ENCODE results near the gene OR11G2.
"Not testable (repeated sequence)": the region's sequence is repeated elsewhere in the genome, so short reads cannot be mapped to it uniquely, and the experiment has no call there.

OR11G2 gene, protein sequence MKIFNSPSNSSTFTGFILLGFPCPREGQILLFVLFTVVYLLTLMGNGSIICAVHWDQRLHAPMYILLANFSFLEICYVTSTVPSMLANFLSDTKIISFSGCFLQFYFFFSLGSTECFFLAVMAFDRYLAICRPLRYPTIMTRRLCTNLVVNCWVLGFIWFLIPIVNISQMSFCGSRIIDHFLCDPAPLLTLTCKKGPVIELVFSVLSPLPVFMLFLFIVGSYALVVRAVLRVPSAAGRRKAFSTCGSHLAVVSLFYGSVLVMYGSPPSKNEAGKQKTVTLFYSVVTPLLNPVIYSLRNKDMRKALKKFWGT

DNA sequence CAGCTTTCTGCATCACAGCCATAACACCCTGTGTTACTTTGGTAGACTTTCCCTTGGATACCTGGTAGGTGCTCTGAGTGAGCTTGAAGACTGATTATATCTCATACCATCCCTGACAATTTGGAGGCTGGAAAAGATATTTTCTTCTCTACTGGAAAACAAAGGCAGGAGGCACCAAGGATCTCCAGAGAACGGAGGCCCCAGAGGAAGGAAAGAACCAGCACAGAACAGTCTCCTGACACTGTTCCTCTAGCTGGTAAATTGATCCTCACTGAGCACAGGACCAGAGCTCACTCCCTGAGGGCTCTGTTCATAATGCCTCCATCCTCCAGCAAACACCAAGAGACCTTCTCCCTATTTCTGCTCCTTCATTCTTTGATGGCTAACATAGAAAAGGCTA, at the start of gene OR11G2:
OR11G2 (plus strand) TSS at position 301 of the 400 bp plus-strand sequence. CDS start 6,542 bp downstream, outside the sequence.
- DNase-seq, result no peak

DNA sequence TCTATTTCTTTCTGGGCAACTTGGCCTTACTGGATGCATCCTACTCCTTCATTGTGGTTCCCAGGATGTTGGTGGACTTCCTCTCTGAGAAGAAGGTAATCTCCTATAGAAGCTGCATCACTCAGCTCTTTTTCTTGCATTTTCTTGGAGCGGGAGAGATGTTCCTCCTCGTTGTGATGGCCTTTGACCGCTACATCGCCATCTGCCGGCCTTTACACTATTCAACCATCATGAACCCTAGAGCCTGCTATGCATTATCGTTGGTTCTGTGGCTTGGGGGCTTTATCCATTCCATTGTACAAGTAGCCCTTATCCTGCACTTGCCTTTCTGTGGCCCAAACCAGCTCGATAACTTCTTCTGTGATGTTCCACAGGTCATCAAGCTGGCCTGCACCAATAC, 46.8 kb upstream of the OR11G2 start:
- DNase-seq, result no peak

DNA sequence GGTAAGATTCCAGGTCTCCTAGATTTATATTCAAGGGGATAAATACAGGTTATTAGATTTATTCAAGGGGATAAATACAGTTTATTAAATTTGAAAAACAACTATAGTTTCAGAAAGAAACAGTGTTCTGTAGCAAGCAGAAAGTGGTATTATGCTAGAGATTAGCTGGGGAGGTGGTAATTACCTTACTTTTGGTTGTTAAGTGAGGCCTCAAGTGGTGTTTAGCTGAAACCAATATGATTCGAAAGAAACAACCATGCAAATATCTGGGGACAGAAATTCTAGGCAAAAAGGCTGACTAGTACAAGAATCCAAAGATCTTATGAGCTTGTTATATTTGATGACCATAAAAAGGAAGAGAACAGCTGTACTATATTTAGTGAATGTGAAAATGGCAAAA, 45.9 kb upstream of the OR11G2 start:
- no peak for DNase-seq

DNA sequence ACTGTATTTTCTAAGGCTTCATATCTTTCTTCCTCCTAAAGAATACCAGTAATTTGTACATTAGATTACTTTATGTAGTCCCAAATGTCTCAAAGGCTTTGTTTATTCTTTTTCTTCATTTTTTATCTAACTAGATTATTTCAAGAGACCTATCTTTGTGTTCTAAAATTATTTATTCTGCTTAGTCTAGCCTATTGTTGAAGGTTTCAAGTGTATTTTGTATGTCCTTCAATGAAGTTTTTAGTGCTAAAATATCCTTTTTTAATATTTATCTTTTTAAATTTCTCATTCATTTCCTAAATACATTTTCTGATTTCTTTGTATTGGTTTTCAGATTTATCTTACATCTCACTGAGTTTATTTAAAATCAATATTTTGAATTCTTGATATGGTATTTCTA, 26.2 kb upstream of the OR11G2 start:
- DNase-seq, result no peak

DNA sequence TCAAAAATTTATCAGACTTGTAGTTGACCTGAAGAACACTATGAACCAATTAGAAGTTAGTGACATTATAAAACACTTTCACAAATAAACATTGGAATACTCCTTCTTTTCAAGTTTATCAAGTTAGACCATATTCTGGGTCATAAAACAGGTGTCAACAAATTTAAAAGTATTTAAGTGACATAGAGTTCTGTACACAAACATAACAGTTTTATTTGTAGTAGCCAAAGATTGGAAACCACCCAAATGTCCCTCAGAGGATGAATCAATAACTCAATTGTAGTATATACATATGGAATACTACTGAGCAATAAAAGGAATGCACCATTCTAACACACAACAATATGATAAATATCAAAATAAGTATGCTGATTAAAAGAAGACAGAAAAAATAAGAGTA, 23.6 kb upstream of the OR11G2 start:
- DNase-seq, result no peak

DNA sequence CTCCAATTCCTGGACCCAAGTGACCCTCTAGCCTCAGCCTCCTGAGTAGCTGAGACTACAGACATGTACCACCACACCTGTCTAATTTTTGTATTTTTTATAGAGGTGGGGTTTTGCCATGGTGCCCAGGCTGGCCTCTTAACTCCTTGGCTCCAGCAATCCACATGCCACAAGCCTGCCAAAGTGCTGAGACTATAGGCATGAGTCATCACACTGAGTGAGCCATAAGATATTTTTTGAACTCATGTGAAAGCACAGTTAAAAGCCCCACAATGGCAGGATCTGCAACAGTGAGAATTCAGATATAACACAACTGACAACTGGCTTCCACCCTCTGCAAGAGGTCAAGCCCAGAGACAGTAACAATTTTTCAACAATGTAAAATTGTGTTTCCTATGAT, 20.8 kb upstream of the OR11G2 start:
- not testable (repeated sequence) for DNase-seq

DNA sequence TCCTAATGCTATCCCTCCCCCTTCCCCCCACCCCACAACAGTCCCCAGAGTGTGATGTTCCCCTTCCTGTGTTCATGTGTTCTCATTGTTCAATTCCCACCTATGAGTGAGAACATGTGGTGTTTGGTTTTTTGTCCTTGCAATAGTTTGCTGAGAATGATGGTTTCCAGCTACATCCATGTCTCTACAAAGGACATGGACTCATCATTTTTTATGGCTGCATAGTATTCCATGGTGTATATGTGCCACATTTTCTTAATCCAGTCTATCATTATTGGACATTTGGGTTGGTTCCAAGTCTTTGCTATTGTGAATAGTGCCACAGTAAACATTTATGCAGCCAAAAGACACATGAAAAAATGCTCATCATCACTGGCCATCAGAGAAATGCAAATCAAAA, 16.5 kb upstream of the OR11G2 start:
- DNase-seq, result not testable (repeated sequence)

DNA sequence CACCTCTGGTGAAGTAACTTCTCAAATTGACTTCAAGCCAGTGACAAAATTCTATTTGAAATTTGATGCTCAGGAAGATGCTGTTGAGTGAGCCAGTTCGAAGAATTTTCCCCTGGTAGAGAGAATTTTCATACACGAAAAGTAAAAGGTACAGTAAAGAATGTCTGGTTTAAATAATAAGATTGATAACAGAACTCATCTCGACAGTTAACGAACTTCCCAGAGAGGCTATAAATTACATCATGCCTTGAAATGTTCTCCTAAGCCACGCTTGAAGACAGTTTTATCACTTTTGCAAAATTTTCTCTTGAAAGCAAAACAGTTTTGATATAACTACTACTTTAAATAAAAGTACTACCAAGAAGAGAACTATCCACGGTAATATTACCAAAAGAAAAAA, 14.4 kb upstream of the OR11G2 start:
- no peak for DNase-seq

DNA sequence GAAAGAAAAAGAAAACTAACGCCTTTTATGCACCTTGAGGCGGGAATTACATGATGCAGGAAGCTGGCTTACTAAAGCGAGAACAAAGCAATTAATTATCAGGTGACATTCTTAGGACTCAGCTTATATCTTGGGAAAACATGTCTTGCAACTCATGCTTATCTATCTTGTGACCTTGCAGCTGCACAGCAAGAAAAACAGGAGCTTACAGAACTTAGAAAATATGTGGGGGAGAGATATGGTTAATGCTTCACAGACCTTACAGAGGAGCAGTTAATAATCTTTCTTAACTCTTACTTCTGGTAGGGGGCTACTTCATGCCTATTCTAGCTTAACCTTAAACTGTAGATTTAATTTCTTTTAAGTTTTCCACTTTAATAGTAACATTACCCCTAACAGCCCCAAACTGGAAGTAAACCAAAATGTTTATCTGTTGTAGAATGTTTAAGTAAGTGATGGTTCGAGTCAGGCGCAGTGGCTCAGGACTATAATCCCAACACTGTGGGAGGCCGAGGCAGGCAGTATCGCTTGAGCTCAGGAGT, 13.2 kb upstream of the OR11G2 start:
- no peak for DNase-seq

DNA sequence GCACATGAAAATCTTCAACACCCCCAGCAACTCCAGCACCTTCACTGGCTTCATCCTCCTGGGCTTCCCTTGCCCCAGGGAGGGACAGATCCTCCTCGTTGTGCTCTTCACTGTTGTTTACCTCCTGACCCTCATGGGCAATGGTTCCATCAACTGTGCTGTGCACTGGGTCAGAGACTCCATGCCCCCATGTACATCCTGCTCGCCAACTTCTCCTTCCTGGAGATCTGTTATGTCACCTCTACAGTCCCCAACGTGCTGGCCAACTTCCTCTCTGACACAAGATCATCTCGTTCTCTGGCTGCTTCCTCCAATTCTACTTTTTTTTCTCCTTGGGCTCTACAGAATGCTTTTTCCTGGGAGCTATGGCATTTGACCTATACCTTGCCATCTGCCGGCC, 11.5 kb upstream of the OR11G2 start:
- no peak for DNase-seq

DNA sequence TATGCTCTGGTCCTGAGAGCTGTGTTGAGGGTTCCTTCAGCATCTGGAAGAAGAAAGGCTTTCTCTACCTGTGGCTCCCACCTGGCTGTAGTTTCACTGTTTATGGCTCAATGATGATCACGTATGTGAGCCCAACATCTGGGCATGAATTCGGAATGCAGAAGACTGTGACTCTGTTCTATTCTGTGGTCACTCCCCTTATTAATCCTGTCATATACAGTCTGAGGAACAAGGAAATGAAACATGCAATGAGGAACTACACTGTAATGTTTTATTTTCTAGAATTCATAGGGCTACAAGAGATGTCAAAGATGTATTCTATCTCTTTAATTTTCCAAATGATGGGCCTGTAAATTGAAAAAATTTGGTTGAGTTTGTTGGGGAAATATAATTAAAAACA, 10.8 kb upstream of the OR11G2 start:
- DNase-seq, result no peak

DNA sequence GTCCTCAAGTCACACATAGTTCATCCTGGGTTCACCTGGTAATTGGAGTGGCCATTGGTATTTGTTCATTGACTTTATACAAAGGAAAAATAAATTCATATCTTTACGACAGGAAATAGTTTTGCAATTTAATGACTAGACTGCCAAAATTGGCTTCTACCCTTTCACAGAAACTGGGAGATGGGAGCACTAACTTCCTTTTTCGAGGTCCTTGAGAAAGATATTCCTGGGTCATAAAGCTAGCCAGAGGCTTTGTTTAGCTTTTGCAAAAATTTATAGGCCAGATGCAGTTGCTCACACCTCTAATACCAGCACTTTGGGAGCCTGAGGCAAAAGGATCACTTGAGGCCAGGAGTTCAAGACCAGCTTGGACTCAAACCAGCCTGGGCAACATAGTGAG, 10.2 kb upstream of the OR11G2 start:
- no peak for DNase-seq

DNA sequence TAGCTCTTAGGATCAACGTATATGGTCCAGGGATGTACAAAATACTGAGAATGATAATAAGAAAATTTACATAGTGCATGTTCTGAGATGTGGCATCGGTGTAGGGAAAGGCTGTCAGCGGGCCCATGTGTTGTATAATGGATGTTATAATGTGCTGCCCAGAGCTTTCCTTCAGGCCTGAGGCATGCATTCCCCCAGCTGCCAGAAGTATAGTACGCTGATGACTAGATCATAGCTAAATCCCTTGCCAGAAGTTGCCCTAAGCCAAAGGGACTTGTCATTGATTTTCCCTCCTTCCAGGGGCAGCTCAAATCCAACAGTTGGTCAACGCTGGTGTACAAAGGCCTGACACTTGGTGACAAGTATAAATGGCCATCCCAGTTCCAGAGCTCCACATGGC, 6.5 kb upstream of the OR11G2 start:
- no peak for DNase-seq

DNA sequence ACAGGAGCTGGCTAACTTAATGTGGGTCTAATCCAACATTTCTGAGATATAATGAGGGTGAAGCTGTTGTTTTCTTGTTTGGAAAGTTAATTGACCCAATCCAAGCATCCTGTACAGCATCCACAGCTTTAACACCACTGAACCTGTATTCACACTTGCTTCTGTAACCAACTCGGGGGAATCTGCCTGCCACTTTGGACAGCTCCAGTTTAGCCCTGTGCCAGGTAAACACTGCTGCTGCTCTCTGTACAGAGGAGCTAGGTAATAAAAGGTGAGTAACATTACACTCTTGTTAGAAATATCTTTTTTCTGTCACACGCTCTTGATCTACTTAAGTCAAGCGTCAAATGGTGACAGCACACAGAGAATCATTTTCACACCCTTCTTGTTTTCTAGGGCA, 700 bp downstream of the OR11G2 start:
- no peak for DNase-seq

DNA sequence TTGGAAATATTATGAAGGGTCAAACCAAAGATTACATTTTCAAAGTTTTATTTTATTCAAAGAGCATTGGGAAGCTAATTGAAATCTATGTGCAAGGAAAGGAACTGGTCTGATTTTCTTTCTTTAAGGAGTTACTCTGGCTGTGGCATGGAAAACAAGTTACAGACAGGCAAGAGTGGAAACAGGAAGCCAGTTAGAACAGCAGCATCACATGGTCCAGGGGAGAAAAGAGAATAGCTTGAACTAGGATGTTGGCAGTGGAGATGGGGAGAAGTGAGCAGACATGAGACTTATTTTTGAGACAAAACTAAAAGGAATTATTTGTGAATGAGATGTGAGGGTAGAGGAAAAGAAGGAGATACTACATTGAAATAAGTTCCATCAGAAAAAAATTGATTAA, 3.4 kb downstream of the OR11G2 start:
- no peak for DNase-seq

DNA sequence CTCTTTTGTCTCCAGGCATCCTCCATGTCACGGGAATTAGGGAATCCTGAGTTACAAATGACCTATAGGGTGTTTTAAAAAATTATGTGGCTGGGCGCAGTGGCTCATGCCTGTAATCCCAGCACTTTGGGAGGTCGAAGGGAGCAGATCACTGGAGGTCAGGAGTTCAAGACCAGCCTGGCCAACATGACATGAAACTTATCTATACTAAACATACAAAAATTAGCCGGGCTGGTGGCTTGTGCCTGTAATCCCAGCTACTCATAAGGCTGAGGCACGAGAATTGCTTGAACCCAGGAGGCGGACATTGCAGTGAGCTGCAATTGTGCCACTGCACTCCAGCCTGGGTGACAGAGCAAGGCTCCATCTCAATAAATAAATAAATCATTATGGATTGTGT, 4.5 kb downstream of the OR11G2 start:
- not testable (repeated sequence) for DNase-seq

DNA sequence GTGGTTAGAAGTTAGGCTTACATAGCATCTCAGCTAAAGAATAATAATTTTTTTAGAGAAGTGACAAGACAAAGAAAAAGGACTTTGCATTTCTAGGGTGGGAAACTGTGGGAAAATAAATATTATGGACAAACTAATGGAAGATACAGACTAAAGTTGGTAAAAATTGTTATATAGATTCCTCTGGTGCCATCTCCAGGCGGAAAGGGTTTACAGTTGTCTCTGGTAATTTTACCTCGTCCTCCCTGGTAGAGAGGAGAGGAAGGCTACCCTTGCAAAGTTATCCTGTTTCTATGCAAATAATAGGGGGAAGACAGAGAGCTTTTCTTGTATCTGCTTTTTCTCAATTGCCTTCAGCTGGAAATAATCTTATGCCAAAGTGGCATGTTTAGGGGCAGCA, 5.2 kb downstream of the OR11G2 start:
- DNase-seq, result no peak

DNA sequence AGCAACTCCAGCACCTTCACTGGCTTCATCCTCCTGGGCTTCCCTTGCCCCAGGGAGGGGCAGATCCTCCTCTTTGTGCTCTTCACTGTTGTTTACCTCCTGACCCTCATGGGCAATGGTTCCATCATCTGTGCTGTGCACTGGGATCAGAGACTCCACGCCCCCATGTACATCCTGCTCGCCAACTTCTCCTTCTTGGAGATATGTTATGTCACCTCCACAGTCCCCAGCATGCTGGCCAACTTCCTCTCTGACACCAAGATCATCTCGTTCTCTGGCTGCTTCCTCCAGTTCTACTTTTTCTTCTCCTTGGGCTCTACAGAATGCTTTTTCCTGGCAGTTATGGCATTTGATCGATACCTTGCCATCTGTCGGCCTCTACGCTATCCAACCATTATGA, 6.8 kb downstream of the OR11G2 start:
- DNase-seq, result no peak

DNA sequence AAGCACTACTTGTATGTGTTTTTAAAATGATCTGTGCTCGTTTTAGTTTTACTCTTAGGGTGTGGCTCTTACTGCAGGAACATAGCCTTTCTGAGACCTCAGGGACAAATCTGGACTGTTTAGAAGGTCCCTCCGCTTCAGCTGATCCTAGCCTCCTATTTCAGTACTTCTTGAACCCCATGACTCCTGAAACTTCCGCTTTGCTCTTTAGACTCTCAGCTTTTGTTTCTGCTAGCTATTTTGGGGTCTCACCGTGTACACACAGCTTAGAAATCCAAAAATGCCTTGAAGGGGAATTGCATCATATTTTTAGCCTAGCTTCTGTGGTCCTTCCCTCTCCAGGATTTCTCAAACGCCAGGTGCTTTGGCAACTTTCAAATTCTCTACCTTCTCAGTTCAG, 8.3 kb downstream of the OR11G2 start:
- DNase-seq, result no peak

DNA sequence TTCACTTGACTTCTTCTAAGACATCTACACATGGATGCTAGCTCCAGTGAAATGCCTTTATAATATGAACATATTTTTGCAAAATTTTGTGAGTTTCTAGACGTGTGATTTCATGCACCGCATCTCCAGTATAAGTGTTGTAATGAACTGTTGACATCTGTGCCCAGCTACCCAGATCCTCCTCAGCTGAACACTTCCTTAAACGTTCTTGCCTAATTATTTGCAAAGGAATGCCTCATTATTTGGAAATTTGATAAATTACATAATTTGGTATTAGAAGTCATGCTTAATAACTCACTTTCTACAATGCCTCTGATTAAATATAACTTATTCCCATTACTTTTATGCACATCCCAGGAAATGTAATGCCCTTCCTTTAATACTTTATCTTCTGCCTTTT, 14.0 kb downstream of the OR11G2 start:
- no peak for DNase-seq

DNA sequence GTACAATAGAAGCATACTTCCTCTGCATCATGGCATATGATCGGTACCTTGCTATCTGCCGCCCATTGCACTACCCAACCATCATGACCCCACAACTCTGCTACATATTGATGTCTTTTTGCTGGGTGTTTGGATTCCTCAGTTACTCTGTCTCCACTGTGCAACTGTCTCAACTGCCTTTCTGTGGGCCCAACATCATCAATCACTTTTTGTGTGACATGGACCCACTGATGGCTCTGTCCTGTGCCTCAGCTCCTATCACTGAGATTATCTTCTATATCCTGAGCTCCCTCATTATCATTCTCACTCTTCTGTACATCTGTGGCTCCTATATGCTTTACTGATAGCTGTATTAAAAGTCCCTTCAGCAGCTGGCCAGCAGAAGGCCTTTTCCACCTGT, 18.9 kb downstream of the OR11G2 start:
- no peak for DNase-seq

DNA sequence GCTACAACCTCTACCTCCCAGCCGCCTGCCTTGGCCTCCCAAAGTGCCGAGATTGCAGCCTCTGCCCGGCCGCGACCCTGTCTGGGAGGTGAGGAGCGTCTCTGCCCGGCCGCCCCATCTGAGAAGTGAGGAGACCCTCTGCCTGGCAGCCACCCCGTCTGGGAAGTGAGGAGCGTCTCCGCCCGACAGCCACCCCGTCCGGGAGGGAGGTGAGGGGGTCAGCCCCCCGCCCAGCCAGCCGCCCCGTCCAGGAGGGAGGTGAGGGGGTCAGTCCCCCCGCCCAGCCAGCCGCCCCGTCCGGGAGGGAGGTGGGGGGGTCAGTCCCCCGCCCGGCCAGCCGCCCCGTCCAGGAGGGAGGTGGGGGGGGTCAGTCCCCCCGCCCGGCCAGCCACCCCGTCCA, 21.7 kb downstream of the OR11G2 start:
- not testable (repeated sequence) for DNase-seq

DNA sequence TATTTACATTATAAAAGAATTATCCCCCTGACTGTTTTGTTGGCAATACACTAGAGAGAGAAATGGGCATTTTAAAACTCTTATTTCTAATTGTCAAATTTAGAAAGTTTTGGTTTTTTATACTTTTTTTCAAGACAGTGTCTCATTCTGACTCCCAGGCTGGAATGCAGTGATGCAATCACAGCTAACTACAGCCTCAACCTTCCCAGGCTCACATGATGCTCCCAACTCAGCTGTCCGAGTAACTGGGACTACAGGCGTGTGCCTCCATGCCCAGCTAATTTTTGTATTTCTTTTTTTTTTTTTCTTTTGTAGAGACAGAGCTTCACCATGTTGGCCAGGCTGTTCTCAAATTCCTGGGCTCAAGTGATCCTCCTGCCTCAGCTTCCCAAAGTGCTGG, 24.5 kb downstream of the OR11G2 start:
- no peak for DNase-seq

DNA sequence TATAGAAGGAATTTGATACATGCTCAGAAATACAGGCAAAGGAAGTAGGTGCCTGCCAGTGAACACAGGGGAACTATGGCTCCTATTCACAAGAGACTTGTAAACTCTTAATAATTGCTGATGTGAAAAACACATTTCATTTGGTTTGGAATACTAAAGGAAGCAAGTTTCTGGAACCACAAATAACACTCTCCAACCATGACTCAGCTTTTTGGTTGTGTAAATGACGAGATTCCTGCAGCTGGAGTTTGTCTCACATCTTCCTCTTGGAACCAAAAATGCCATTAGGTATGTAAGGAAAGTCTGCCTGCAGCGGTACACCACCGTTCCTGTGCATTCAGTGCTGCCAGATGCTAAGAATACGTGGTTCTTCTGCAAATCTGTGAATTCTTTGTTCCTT, 28.3 kb downstream of the OR11G2 start:
- DNase-seq, result no peak

DNA sequence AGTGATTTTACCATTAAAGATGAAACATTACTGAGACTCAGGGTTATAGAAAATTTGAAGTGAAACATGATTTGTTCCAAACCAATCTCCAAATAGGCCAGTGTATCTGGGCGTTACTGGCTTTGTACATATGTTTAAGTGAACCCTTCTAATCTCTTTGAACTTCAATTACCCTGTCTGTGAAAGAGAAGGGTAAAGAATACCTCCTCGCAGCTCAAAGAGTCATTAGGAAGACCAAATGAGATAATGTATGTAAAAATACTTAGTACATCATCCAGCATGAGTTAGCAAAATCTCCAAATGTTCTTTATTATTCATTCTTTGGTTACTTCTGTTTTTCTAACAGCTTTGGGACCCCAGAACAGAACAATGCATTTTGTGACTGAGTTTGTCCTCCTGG, 32.7 kb downstream of the OR11G2 start, which contains the start of gene OR11H6:
OR11H6 (plus strand) TSS at position 301 of the 400 bp plus-strand sequence; CDS start at position 301, 0 bp downstream.
- DNase-seq, result no peak
